ENCODE data around the gene SLC37A4.

- TF ChIP-seq CTCF (IDR thresholded peaks at IDR 0.05) (no peak), POLR2A (IDR thresholded peaks at IDR 0.05) (no peak)
Observed at GRCh38 chr11:118998388-118998717, 32.3 kb downstream of the SLC37A4 start.

All from testis (tissue), 2 donors.